Activated naive CD8-positive, alpha-beta T cell treated with anti-CD3 and anti-CD28 coated beads, Interleukin-2, amount 50 U/mL, for 24 hours (primary cell): ENCODE data around the gene CBFA2T2.
"Not testable (repeated sequence)": the region's sequence is repeated elsewhere in the genome, so short reads cannot be mapped to it uniquely, and the experiment has no call there.

Experiments used
- ATAC-seq: fragments of 150-1000 bp; cut with Tn5 transposase; one replicate; pipeline ENCODE4 v1.10.0; 2021
- DNase-seq: peaks from one replicate; pipeline ENCODE4 v3.0.0; 2021
- H3K27ac Mint-ChIP-seq: one replicate; pipeline ENCODE4 v1.8.0; 2021; ENCODE audit warnings: mild to moderate bottlenecking, mixed read lengths
- H3K27me3 Mint-ChIP-seq: one replicate; pipeline ENCODE4 v1.8.0; 2021; ENCODE audit warnings: mixed read lengths
- H3K36me3 Mint-ChIP-seq: one replicate; pipeline ENCODE4 v1.8.0; 2021; ENCODE audit warnings: low read depth, mixed read lengths
- H3K4me1 Mint-ChIP-seq: one replicate; pipeline ENCODE4 v1.8.0; 2021; ENCODE audit warnings: mixed read lengths
- H3K4me3 Mint-ChIP-seq: one replicate; pipeline ENCODE4 v1.8.0; 2021; ENCODE audit warnings: mild to moderate bottlenecking, moderate library complexity, mixed read lengths
- H3K9me3 Mint-ChIP-seq: one replicate; pipeline ENCODE4 v1.8.0; 2021; ENCODE audit warnings: mixed read lengths

Gene CBFA2T2

DNA sequence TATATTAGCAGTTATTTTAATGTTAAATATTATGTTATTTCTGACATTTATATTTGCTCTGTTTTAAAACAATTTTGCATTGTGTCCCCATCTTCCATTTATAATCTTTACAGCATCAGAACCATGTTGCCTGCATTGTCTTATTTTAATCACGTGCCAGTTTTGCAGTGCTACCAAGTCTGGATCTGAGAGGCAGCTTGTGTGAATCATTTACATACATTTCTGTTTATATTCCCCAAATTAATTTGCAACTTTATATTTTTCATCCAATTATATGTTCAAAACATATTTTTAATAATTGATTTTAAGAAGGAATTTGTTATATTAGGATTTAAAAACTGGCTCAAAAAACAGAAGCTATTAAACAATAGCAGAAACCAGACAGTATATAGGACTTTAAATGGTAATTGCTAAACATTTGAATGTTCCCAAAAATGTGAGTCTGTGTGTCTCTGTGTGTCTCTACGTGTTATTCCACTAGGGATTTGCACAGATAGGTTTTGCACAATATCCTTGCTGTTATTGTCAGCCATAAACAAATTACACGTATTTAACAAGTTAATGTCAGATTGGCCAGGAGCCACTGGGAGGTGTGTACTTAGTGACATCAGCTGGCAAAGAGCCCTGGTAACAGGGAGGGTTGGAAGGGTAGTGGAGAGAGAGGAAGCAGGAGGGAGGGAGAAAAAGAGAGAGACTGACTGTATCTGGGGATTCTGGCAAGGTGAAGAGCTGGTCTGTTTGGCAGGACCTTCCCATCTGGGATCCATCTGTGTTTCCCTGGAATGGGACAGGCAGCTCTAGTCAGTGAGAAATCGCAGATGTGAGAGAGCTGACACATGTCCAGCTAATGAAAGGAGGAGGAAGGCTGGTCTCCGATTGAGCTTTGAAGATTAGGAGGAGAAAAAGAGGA lies 72.1 kb downstream of the CBFA2T2 start:
- H3K4me3 Mint-ChIP-seq: no peak overlapping the region
- H3K4me1 Mint-ChIP-seq: peaks cover 2% of the 10 kb centered on the region
- no peak for DNase-seq
- peaks cover 7% of the 10 kb centered on the region for H3K36me3 Mint-ChIP-seq
- no peaks in the 10 kb centered on the region for H3K9me3 Mint-ChIP-seq
- ATAC-seq: no peak
- H3K27ac Mint-ChIP-seq: no peak overlapping the region
- H3K27me3 Mint-ChIP-seq: no peaks in the 10 kb centered on the region

DNA sequence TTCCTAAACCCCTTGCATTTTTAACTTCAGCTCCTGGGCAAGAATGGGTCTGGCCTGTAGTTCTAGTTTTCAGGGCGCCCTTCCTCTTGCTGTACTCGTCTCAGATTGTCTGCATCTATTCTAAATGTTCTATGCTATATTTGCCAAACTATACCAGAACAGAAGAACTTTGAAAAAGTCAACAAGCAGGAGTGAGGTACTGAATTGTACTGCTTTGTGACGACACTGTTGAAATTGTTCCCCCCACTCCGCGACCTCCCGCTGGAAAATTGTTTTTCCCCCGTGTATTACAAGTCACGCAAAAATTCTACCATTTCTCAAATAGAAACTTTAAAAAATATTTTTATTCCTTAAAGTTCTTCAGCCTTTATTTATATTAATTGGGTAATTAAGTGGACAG lies 73.9 kb downstream of the CBFA2T2 start:
- H3K27me3 Mint-ChIP-seq: no peaks in the 10 kb centered on the region
- H3K9me3 Mint-ChIP-seq: no peaks in the 10 kb centered on the region
- no peak overlapping the region for H3K4me3 Mint-ChIP-seq
- H3K4me1 Mint-ChIP-seq: peaks cover 7% of the 10 kb centered on the region
- ATAC-seq: no peak
- DNase-seq: no peak
- H3K27ac Mint-ChIP-seq: no peak overlapping the region
- H3K36me3 Mint-ChIP-seq: no peaks in the 10 kb centered on the region

DNA sequence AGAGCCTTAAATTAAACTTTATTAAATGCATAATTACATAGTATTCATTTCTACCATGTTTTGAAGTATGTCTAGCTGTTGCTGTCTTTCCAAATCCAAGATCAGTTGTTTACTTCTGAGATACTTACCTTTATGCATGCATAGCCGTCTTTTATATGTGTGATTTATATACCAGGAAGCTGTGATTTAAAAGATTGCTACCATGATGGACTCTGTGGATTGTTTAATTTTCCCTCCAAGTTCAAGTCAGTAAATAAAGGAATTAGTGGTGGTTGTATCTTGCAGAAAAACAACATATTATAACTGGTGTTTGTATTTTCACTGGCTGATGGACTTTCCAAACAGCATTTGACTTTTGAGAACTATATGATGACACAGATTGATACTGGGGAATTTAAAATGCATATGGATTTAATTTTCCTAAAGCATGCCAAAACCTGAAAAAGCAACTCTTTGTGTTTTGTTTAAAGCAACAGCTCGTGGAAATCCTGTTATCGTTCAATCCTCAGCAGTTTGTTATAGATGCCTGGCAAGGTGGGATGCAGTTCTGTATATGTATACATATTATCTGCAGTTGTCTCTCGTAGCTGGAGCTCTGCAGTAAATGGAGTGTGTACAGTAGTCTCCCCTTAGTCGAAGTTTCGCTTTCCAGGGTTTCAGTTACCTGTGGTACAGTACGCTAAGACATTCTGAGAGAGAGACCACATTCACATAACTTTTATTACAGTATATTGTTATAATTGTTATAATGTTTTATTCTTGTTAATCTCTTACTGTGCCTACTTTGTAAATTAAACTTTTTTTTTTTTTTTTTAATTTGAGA lies 77.1 kb downstream of the CBFA2T2 start:
- DNase-seq (no peak), ATAC-seq (no peak)
- no peak overlapping the region for H3K27ac Mint-ChIP-seq
- no peaks in the 10 kb centered on the region for H3K27me3 Mint-ChIP-seq
- H3K4me1 Mint-ChIP-seq: peaks cover 27% of the 10 kb centered on the region
- H3K36me3 Mint-ChIP-seq: no peaks in the 10 kb centered on the region
- no peaks in the 10 kb centered on the region for H3K9me3 Mint-ChIP-seq
- no peak overlapping the region for H3K4me3 Mint-ChIP-seq

DNA sequence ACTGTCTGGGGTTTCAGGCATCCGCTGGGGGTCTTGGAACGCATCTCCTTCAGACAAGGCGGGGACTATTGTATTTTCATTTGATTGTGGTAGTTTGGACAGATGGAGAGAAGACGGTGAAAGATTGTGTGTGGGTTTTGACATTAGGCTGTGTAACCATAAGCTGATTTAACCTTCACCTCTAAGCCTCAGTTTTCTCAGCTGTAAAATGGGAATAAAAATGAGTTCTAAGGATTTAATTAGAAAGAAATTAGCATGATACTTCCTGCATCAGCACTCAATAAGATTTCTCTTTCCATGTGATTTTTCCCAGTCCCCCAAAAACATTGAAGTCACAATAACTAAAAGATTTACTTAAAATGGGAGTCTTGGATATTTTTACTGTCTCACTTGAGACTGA lies 78.1 kb downstream of the CBFA2T2 start:
- DNase-seq: no peak
- Mint-ChIP-seq H3K27me3 (no peaks in the 10 kb centered on the region), H3K36me3 (no peaks in the 10 kb centered on the region), H3K9me3 (no peaks in the 10 kb centered on the region), H3K27ac (no peak overlapping the region), H3K4me1 (peaks cover 31% of the 10 kb centered on the region), H3K4me3 (no peak overlapping the region)
- ATAC-seq: no peak

DNA sequence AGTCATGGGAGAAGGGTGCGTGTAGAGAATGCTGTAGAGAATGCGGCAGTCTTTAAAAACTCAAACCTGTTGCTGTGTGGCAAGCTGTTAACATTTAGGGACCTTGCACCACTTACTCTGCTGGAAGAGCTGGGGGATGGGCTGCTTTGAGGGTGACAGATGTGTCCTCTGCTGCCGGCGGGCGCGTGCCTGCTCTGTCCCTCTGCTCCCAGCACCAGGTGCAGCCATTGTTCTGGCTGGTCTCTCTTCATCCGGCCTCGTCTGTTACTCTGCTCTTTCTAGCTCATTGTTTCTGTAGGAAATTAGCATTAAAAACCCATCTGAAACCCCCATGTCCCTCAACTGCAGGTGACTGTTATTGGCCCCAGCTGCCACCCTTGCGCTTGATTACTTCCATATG lies 78.5 kb downstream of the CBFA2T2 start:
- no peak overlapping the region for H3K27ac Mint-ChIP-seq
- DNase-seq (no peak), ATAC-seq (no peak)
- H3K4me3 Mint-ChIP-seq: no peak overlapping the region
- no peaks in the 10 kb centered on the region for H3K27me3 Mint-ChIP-seq
- peaks cover 31% of the 10 kb centered on the region for H3K4me1 Mint-ChIP-seq
- no peaks in the 10 kb centered on the region for H3K9me3 Mint-ChIP-seq
- no peaks in the 10 kb centered on the region for H3K36me3 Mint-ChIP-seq

DNA sequence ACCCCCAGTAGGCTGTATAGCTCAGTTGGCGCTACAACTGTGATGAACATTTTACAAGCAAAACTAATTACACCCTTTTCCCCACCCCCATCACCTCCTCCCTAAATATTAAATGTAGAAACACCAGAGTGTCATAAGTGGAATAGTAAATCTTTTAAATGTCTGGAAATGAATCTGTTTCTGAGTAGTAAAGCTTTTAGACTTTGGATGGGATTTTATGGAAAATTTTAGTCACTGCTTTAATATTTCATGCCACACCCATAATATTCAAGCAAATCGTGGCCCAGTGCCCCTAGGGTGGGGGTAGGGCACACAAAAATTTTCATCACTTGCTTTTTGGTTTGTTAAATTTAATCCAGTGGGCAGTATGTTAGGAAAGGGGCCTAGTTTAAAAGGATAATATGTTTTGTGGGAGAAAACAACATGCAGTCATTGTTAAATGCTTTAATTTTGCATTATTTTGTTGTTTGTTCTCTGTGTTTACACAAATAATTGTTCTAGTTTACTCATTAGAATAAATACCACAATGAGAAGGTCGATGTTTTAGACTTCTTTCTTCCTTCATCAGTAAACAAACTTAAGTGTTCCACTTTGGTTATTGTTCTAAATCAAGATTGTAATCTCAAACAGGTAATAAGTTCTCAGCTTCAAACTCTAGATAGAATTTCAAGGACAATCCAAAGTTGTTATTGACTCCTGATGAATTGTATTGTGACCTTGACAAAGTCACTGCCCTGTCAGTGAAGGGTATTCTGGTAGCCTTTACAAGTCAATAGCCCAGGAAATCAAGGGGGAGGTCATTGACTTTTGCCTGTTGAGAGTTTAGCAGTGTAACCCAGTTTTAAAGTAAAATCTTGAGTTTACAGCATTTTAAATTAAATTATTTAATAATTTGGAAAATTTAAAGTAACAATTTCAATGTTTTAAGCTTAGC lies 79.2 kb downstream of the CBFA2T2 start:
- no peaks in the 10 kb centered on the region for H3K27me3 Mint-ChIP-seq

DNA sequence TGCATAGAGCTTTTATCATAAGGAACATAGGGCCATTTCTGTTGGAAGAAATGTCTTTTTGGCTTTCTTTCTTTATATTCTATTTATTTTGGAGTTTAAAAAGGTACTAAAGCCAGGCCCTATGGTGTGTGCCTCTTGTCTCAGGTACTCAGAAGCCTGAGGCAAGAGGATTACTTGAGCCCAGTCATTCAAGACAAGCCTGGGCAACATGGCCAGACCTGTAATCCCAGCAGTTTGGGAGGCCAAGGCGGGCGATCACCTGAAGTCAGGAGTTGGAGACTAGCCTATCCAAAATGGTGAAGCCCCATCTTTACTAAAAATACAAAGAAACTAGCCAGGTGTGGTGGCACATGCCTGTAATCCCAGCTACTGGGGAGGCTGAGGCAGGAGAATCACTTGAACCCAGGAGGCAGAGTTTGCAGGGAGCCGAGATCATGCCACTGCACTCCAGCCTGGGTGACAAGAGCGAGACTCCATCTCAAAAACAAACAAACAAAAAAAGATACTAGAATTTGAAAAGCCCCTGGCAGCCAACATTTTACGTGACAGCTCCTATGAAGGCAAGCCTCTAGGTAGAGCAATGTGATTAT lies 80.0 kb downstream of the CBFA2T2 start:
- no peaks in the 10 kb centered on the region for H3K9me3 Mint-ChIP-seq
- no peaks in the 10 kb centered on the region for H3K27me3 Mint-ChIP-seq
- H3K27ac Mint-ChIP-seq: no peak overlapping the region
- H3K4me3 Mint-ChIP-seq: no peak overlapping the region
- no peaks in the 10 kb centered on the region for H3K36me3 Mint-ChIP-seq
- DNase-seq (no peak), ATAC-seq (no peak)
- peaks cover 31% of the 10 kb centered on the region for H3K4me1 Mint-ChIP-seq

More for the DNA sequence above, 79.2 kb downstream of the CBFA2T2 start:
- Mint-ChIP-seq H3K36me3 (no peaks in the 10 kb centered on the region), H3K27ac (no peak overlapping the region), H3K4me1 (peaks cover 31% of the 10 kb centered on the region), H3K4me3 (no peak overlapping the region), H3K9me3 (no peaks in the 10 kb centered on the region)
- ATAC-seq (no peak), DNase-seq (no peak)

DNA sequence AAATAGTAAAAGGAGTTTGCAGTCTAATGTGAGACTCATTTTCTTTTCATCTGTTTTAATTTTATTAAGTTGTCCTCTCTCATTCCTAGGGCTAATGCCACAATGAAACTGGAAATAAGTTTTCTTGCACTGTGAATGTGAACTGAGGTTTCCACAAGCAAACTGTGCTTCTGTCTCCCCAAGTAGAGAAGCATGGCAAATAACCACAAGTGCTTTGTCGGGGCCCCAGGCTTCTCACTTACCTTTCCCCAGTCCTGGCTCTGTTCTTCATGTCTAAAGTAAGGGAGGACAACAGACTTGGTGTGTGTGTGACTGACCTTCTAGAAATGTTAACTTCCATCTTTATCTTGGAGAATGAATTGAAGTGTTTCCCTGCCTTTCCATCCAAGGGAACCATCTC lies 80.8 kb downstream of the CBFA2T2 start:
- DNase-seq: no peak
- peaks cover 31% of the 10 kb centered on the region for H3K4me1 Mint-ChIP-seq
- H3K27ac Mint-ChIP-seq: no peak overlapping the region
- no peak overlapping the region for H3K4me3 Mint-ChIP-seq
- no peaks in the 10 kb centered on the region for H3K36me3 Mint-ChIP-seq
- no peaks in the 10 kb centered on the region for H3K27me3 Mint-ChIP-seq
- no peaks in the 10 kb centered on the region for H3K9me3 Mint-ChIP-seq
- ATAC-seq: no peak

DNA sequence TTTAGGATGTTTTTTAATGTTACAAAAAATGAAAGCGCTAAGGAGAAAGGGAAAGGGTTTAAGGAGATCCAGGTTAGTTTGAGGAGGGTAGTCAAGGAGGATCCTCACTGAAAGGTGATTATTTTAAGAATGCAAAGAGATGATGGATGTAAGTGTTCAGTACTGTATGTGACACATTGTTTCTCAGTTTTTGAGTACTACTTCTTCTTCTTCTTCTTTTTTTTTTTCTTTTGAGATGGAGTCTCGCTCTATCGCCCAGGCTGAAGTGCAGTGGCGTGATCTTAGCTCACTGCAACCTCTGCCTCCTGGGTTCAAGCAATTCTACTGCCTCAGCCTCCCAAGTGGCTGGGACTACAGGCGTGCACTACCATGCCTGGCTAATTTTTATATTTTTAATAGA lies 83.4 kb downstream of the CBFA2T2 start:
- not testable (repeated sequence) for H3K9me3 Mint-ChIP-seq, ATAC-seq, H3K36me3 Mint-ChIP-seq, H3K27ac Mint-ChIP-seq, DNase-seq, H3K27me3 Mint-ChIP-seq, H3K4me3 Mint-ChIP-seq
- peaks cover 27% of the 10 kb centered on the region for H3K4me1 Mint-ChIP-seq

DNA sequence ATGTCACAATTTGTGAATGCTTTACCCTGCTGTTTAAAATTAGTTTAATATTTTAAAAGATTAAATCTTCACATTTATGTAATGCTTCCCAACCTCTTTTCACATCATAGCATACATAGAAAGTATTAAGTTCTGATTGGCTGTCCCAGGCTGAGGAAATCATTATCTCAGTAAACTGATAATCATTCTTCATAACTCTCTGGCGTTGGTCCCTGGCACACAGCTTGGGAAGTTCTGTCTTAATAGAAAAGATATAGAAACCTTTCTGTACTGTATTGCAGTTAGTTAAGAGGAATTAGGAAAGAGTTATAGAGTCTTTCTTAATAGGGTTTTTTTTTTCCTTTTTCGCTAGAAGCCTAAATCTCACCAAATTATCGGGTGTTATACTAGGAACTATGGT lies 85.4 kb downstream of the CBFA2T2 start:
- ATAC-seq: no peak
- Mint-ChIP-seq H3K36me3 (no peaks in the 10 kb centered on the region), H3K4me3 (no peak overlapping the region)

DNA sequence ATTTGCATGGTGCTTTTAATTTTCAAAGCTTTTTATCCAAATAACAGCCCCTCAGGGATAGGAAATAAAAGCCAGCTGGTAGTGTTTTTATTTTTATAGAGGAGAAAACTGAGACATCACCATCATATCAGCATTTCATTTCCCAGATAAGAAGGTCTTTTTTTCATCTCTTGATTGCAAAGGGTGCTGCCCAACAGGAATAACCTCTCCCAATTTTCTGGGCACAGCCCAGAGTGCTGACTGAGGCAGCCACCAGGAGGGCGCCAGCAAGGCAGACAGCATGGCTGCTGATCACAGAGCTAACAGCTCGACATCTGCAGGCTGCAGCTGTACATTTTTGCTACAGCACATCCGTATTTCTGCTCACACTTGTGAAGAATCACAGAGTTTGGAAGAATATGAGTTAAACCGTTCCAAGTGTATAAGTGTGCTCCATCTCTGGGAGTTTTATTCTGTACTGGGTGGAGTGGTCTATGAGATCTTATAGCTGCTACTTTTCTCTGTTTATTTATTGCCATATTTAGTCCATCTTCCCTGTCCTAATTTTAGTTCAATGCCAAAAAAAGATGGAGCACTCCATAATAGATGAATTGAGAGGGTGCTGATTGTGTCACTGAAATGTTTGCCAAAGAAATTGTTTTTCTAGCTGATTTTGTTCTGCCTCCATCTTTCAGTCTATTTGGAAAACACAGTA lies 86.7 kb downstream of the CBFA2T2 start:
- H3K27me3 Mint-ChIP-seq: no peaks in the 10 kb centered on the region
- ATAC-seq: no peak
- no peak overlapping the region for H3K4me3 Mint-ChIP-seq
- peaks cover 9% of the 10 kb centered on the region for H3K4me1 Mint-ChIP-seq
- DNase-seq: no peak
- no peaks in the 10 kb centered on the region for H3K9me3 Mint-ChIP-seq
- no peak overlapping the region for H3K27ac Mint-ChIP-seq
- H3K36me3 Mint-ChIP-seq: no peaks in the 10 kb centered on the region

More for the DNA sequence above, 85.4 kb downstream of the CBFA2T2 start:
- peaks cover 13% of the 10 kb centered on the region for H3K4me1 Mint-ChIP-seq
- DNase-seq: no peak
- no peaks in the 10 kb centered on the region for H3K27me3 Mint-ChIP-seq
- H3K27ac Mint-ChIP-seq: no peak overlapping the region
- H3K9me3 Mint-ChIP-seq: no peaks in the 10 kb centered on the region

DNA sequence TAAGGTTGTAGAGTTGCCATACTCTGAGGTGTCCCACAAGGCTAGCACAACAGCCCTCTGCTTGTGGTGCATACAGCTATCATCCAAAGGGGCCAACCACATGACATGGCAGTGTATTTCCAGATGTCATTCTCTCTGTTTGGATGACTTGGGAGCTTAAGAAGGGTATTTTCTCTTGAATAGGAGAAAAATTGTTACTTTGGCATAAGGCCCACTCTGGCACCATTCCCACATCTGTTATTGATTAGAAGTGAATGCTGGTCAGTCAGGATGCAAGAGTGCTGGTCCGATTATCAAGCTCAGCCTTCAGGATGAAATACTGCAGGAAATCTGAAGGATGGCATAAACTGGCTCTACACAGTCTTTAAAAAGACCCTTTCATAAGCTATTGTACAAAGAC lies 88.6 kb downstream of the CBFA2T2 start:
- no peaks in the 10 kb centered on the region for H3K9me3 Mint-ChIP-seq
- H3K4me1 Mint-ChIP-seq: peaks cover 6% of the 10 kb centered on the region
- no peak overlapping the region for H3K27ac Mint-ChIP-seq
- ATAC-seq (no peak), DNase-seq (no peak)
- no peak overlapping the region for H3K4me3 Mint-ChIP-seq
- no peaks in the 10 kb centered on the region for H3K27me3 Mint-ChIP-seq
- no peaks in the 10 kb centered on the region for H3K36me3 Mint-ChIP-seq

DNA sequence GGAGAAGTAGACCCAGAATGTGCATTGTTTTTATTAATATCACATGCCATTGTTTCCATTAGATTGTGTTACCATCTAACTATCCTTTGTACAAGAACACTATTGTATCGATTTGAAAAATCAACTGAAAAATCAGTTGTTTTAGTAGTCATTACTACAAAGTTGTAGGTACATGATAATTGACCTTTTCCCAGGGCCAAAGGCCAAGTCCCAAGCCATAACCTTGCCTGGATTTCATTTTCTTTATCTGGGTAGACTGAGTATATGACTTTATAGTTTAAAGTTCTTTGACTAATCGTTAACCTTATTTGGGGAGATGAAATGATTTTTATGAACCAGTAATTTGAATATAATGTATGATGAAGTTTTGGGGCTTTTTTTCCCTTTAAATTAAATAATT lies 93.2 kb downstream of the CBFA2T2 start:
- ATAC-seq: no peak

More for the DNA sequence above, 93.2 kb downstream of the CBFA2T2 start:
- Mint-ChIP-seq H3K27ac (no peak overlapping the region), H3K4me1 (peaks cover 6% of the 10 kb centered on the region), H3K27me3 (no peaks in the 10 kb centered on the region), H3K36me3 (no peaks in the 10 kb centered on the region), H3K4me3 (no peak overlapping the region), H3K9me3 (no peaks in the 10 kb centered on the region)
- no peak for DNase-seq
